Mucosa of gallbladder (tissue), 1 donor: ENCODE data around the gene EIF4A2. TPM values are rescaled to one million over a fixed set of nuclear protein-coding genes. Genes with fewer than 3 reads are reported as not detected.

ENCODE experiments used
- DNase-seq: peaks from one replicate; pipeline ENCODE4 v3.0.0-alpha.2; 2020; ENCODE audit warnings: low spot score
- total RNA-seq: library from RNA; stranded (reverse); gene quantifications from one replicate; pipeline ENCODE4 v1.2.1, GENCODE V29; 2021
- donor health status: DM: no; HTN: no; CAD: no.

Gene EIF4A2
- 535 TPM for total RNA-seq

- peak; percentile 88 for DNase-seq
Measured at GRCh38 chr3:186783058-186783730, at the start of gene EIF4A2. Gene EIF4A2 (plus strand): TSS chr3:186783577. CDS start chr3:186783611, 34 bp downstream.

GRCh38 chr3:186742618-186743380, 40.6 kb upstream of the EIF4A2 start:
- DNase-seq: no peak

- no peak for DNase-seq
Measured at GRCh38 chr3:186743666-186744065, 39.7 kb upstream of the EIF4A2 start.

- DNase-seq: peak; percentile 84
Measured at GRCh38 chr3:186746008-186746407, 37.4 kb upstream of the EIF4A2 start.

- DNase-seq: no peak
Measured at GRCh38 chr3:186750316-186750715, 33.1 kb upstream of the EIF4A2 start.

GRCh38 chr3:186751480-186751879, 31.9 kb upstream of the EIF4A2 start:
- DNase-seq: no peak

- DNase-seq: no peak
Measured at GRCh38 chr3:186754006-186754405, 29.4 kb upstream of the EIF4A2 start.

GRCh38 chr3:186754871-186755270, 28.5 kb upstream of the EIF4A2 start:
- no peak for DNase-seq

- no peak for DNase-seq
Measured at GRCh38 chr3:186757214-186757613, 26.2 kb upstream of the EIF4A2 start.

- DNase-seq: no peak
Measured at GRCh38 chr3:186757686-186758220, 25.6 kb upstream of the EIF4A2 start.

GRCh38 chr3:186759231-186759930, 24.0 kb upstream of the EIF4A2 start:
- no peak for DNase-seq

- no peak for DNase-seq
Measured at GRCh38 chr3:186760141-186760833, 23.1 kb upstream of the EIF4A2 start.

- DNase-seq: no peak
Measured at GRCh38 chr3:186760897-186761447, 22.4 kb upstream of the EIF4A2 start.

- DNase-seq: no peak
Measured at GRCh38 chr3:186772281-186772694, 11.1 kb upstream of the EIF4A2 start.

- peak; percentile 77 for DNase-seq
Measured at GRCh38 chr3:186772701-186773417, 10.5 kb upstream of the EIF4A2 start.

- no peak for DNase-seq
Measured at GRCh38 chr3:186775999-186776398, 7.4 kb upstream of the EIF4A2 start.

- DNase-seq: no peak
Measured at GRCh38 chr3:186779204-186779603, 4.2 kb upstream of the EIF4A2 start.

GRCh38 chr3:186782542-186783057, 777 bp upstream of the EIF4A2 start:
- no peak for DNase-seq

- DNase-seq: peak; percentile 88
Measured at GRCh38 chr3:186783731-186784515, 546 bp downstream of the EIF4A2 start.
